IPS-15b (cell line): Measurements from ENCODE around the gene ELFN1.

Experiments
- H3K27me3 ChIP-seq: one replicate; pipeline ENCODE4 v1.6.1; 2013; ENCODE audit warnings: low read length; ENCODE audit not compliant: control insufficient read depth, insufficient read depth
- H3K36me3 ChIP-seq: one replicate; pipeline ENCODE4 v1.6.1; 2013; ENCODE audit warnings: low read length; ENCODE audit not compliant: control insufficient read depth, insufficient read depth
- H3K4me1 ChIP-seq: one replicate; pipeline ENCODE4 v1.6.1; 2013; ENCODE audit warnings: mild to moderate bottlenecking, low read length; ENCODE audit not compliant: control insufficient read depth, insufficient read depth
- H3K4me3 ChIP-seq: one replicate; pipeline ENCODE4 v1.5.1; 2013; ENCODE audit warnings: low read depth, low read length
- H3K9ac ChIP-seq: one replicate; pipeline ENCODE4 v1.6.1; 2013; ENCODE audit warnings: low read depth, mild to moderate bottlenecking, low read length
- H3K9me3 ChIP-seq: one replicate; pipeline ENCODE4 v1.6.1; 2013; ENCODE audit warnings: mild to moderate bottlenecking, low read length; ENCODE audit not compliant: control insufficient read depth, insufficient read depth

The ELFN1 gene

GRCh38 chr7:1688542-1688941 is 18.5 kb downstream of the ELFN1 start:
- no peak overlapping the region for H3K4me3 ChIP-seq
- no peaks in the 10 kb centered on the region for H3K4me1 ChIP-seq
- no peaks in the 10 kb centered on the region for H3K9me3 ChIP-seq
- H3K36me3 ChIP-seq, result peaks cover 5% of the 10 kb centered on the region
- no peak overlapping the region for H3K9ac ChIP-seq
- no peaks in the 10 kb centered on the region for H3K27me3 ChIP-seq

GRCh38 chr7:1689311-1689710 is 19.2 kb downstream of the ELFN1 start:
- H3K36me3 ChIP-seq, result peaks cover 5% of the 10 kb centered on the region
- H3K4me3 ChIP-seq, result no peak overlapping the region
- H3K9me3 ChIP-seq, result no peaks in the 10 kb centered on the region
- H3K4me1 ChIP-seq, result no peaks in the 10 kb centered on the region
- no peak overlapping the region for H3K9ac ChIP-seq
- no peaks in the 10 kb centered on the region for H3K27me3 ChIP-seq

- H3K4me3 ChIP-seq, result no peak overlapping the region
- H3K4me1 ChIP-seq, result no peaks in the 10 kb centered on the region
- H3K9ac ChIP-seq, result no peak overlapping the region
- no peaks in the 10 kb centered on the region for H3K27me3 ChIP-seq
- H3K9me3 ChIP-seq, result no peaks in the 10 kb centered on the region
- H3K36me3 ChIP-seq, result peaks cover 5% of the 10 kb centered on the region
These were observed 20.4 kb downstream of the ELFN1 start for GRCh38 chr7:1690359-1690958.

- Histone ChIP-seq H3K9me3 (no peaks in the 10 kb centered on the region), H3K4me3 (no peak overlapping the region), H3K27me3 (no peaks in the 10 kb centered on the region), H3K4me1 (no peaks in the 10 kb centered on the region), H3K36me3 (peaks cover 5% of the 10 kb centered on the region), H3K9ac (no peak overlapping the region)
These were observed 21.0 kb downstream of the ELFN1 start for GRCh38 chr7:1691096-1691495.

GRCh38 chr7:1691601-1692514 is 21.8 kb downstream of the ELFN1 start:
- peaks cover 8% of the 10 kb centered on the region for H3K36me3 ChIP-seq
- no peaks in the 10 kb centered on the region for H3K27me3 ChIP-seq
- H3K4me1 ChIP-seq, result no peaks in the 10 kb centered on the region
- H3K9me3 ChIP-seq, result no peaks in the 10 kb centered on the region
- H3K4me3 ChIP-seq, result no peak overlapping the region
- no peak overlapping the region for H3K9ac ChIP-seq

- H3K27me3 ChIP-seq, result no peaks in the 10 kb centered on the region
- H3K9me3 ChIP-seq, result no peaks in the 10 kb centered on the region
- no peak overlapping the region for H3K4me3 ChIP-seq
- peaks cover 8% of the 10 kb centered on the region for H3K36me3 ChIP-seq
- H3K4me1 ChIP-seq, result no peaks in the 10 kb centered on the region
- no peak overlapping the region for H3K9ac ChIP-seq
These were observed 22.7 kb downstream of the ELFN1 start for GRCh38 chr7:1692515-1693418.

- Histone ChIP-seq H3K27me3 (no peaks in the 10 kb centered on the region), H3K4me3 (no peak overlapping the region), H3K4me1 (no peaks in the 10 kb centered on the region), H3K36me3 (peaks cover 8% of the 10 kb centered on the region), H3K9ac (no peak overlapping the region), H3K9me3 (no peaks in the 10 kb centered on the region)
These were observed 23.4 kb downstream of the ELFN1 start for GRCh38 chr7:1693419-1693990.

GRCh38 chr7:1693991-1694524 is 24.0 kb downstream of the ELFN1 start:
- no peaks in the 10 kb centered on the region for H3K27me3 ChIP-seq
- no peaks in the 10 kb centered on the region for H3K4me1 ChIP-seq
- H3K36me3 ChIP-seq, result peaks cover 8% of the 10 kb centered on the region
- H3K9ac ChIP-seq, result no peak overlapping the region
- no peak overlapping the region for H3K4me3 ChIP-seq
- H3K9me3 ChIP-seq, result no peaks in the 10 kb centered on the region

- Histone ChIP-seq H3K36me3 (peaks cover 8% of the 10 kb centered on the region), H3K9ac (no peak overlapping the region), H3K4me3 (no peak overlapping the region), H3K4me1 (no peaks in the 10 kb centered on the region), H3K27me3 (no peaks in the 10 kb centered on the region), H3K9me3 (no peaks in the 10 kb centered on the region)
These were observed 24.8 kb downstream of the ELFN1 start for GRCh38 chr7:1694611-1695511.

- Histone ChIP-seq H3K27me3 (peaks cover 2% of the 10 kb centered on the region), H3K9ac (no peak overlapping the region), H3K4me1 (no peaks in the 10 kb centered on the region), H3K9me3 (no peaks in the 10 kb centered on the region), H3K36me3 (peaks cover 8% of the 10 kb centered on the region), H3K4me3 (no peak overlapping the region)
These were observed 25.9 kb downstream of the ELFN1 start for GRCh38 chr7:1695800-1696454.
